Measurements from ENCODE around the gene TRPM4. TPM values are rescaled to one million over a fixed set of nuclear protein-coding genes. Genes with fewer than 3 reads are reported as not detected.

TRPM4 gene
- total and polyA plus RNA-seq, 2 of the 8 experiments (the other 6 are each of a cell fraction or from before 2014, with no cell fraction given) = 11.3 to 13.3 TPM

DNA sequence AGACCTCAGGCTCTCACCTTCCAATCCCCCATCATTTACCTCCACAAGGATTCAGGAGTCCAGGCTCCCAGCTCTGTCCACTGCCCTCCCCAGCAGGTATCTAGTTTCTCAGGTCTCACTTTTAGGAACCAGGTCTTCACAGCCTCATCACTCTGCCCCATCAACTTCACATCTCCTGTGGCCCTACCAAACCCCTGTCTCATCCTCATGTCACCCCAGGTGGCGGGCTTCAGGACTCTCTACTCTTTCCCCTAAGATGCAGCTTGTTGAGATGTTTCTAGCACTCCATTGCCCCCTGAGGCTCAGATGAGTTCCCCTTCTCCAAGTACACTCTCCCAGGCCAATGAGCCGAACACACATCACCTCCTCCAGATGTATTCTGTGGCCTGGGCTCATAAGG, 36.7 kb upstream of the TRPM4 start (continued):
- TF ChIP-seq, protein P1, sequence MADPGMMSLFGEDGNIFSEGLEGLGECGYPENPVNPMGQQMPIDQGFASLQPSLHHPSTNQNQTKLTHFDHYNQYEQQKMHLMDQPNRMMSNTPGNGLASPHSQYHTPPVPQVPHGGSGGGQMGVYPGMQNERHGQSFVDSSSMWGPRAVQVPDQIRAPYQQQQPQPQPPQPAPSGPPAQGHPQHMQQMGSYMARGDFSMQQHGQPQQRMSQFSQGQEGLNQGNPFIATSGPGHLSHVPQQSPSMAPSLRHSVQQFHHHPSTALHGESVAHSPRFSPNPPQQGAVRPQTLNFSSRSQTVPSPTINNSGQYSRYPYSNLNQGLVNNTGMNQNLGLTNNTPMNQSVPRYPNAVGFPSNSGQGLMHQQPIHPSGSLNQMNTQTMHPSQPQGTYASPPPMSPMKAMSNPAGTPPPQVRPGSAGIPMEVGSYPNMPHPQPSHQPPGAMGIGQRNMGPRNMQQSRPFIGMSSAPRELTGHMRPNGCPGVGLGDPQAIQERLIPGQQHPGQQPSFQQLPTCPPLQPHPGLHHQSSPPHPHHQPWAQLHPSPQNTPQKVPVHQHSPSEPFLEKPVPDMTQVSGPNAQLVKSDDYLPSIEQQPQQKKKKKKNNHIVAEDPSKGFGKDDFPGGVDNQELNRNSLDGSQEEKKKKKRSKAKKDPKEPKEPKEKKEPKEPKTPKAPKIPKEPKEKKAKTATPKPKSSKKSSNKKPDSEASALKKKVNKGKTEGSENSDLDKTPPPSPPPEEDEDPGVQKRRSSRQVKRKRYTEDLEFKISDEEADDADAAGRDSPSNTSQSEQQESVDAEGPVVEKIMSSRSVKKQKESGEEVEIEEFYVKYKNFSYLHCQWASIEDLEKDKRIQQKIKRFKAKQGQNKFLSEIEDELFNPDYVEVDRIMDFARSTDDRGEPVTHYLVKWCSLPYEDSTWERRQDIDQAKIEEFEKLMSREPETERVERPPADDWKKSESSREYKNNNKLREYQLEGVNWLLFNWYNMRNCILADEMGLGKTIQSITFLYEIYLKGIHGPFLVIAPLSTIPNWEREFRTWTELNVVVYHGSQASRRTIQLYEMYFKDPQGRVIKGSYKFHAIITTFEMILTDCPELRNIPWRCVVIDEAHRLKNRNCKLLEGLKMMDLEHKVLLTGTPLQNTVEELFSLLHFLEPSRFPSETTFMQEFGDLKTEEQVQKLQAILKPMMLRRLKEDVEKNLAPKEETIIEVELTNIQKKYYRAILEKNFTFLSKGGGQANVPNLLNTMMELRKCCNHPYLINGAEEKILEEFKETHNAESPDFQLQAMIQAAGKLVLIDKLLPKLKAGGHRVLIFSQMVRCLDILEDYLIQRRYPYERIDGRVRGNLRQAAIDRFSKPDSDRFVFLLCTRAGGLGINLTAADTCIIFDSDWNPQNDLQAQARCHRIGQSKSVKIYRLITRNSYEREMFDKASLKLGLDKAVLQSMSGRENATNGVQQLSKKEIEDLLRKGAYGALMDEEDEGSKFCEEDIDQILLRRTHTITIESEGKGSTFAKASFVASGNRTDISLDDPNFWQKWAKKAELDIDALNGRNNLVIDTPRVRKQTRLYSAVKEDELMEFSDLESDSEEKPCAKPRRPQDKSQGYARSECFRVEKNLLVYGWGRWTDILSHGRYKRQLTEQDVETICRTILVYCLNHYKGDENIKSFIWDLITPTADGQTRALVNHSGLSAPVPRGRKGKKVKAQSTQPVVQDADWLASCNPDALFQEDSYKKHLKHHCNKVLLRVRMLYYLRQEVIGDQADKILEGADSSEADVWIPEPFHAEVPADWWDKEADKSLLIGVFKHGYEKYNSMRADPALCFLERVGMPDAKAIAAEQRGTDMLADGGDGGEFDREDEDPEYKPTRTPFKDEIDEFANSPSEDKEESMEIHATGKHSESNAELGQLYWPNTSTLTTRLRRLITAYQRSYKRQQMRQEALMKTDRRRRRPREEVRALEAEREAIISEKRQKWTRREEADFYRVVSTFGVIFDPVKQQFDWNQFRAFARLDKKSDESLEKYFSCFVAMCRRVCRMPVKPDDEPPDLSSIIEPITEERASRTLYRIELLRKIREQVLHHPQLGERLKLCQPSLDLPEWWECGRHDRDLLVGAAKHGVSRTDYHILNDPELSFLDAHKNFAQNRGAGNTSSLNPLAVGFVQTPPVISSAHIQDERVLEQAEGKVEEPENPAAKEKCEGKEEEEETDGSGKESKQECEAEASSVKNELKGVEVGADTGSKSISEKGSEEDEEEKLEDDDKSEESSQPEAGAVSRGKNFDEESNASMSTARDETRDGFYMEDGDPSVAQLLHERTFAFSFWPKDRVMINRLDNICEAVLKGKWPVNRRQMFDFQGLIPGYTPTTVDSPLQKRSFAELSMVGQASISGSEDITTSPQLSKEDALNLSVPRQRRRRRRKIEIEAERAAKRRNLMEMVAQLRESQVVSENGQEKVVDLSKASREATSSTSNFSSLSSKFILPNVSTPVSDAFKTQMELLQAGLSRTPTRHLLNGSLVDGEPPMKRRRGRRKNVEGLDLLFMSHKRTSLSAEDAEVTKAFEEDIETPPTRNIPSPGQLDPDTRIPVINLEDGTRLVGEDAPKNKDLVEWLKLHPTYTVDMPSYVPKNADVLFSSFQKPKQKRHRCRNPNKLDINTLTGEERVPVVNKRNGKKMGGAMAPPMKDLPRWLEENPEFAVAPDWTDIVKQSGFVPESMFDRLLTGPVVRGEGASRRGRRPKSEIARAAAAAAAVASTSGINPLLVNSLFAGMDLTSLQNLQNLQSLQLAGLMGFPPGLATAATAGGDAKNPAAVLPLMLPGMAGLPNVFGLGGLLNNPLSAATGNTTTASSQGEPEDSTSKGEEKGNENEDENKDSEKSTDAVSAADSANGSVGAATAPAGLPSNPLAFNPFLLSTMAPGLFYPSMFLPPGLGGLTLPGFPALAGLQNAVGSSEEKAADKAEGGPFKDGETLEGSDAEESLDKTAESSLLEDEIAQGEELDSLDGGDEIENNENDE (IDR thresholded peaks at IDR 0.05; ENCODE audit: insufficient replicate concordance, low read length) = no peak
- TF ChIP-seq GTF2F1 (IDR thresholded peaks at IDR 0.05; ENCODE audit: borderline replicate concordance, low read depth, low read length) (no peak), POU5F1 (IDR thresholded peaks at IDR 0.05; ENCODE audit: low read depth, low read length) (no peak)
